ENCODE data around the gene ARPC1B.

The ARPC1B gene

GRCh38 chr7:99420986-99421385 lies 46.5 kb downstream of the ARPC1B start:
- no CpG with 5 or more reads among the region's 7 CpGs for WGBS, 2 donors (ENCODE audit: extremely low coverage in 2 of 2, insufficient read length in 2 of 2, insufficient replicate concordance in 1 of 2)
- Histone ChIP-seq H3K4me3 (ENCODE audit: low read length in 2 of 2) (no peak overlapping the region), H2AFZ (ENCODE audit: low read length) (no peak overlapping the region), H4K8ac (ENCODE audit: low read depth, low read length) (no peak overlapping the region), H3K36me3 (replicated peaks in 1 of 2; ENCODE audit: control insufficient read depth in 2 of 2, insufficient read depth in 2 of 2, low read length in 2 of 2) (peaks cover 57 to 96% of the 10 kb centered on the region in 2 donors), H2BK120ac (ENCODE audit: low read depth, low read length) (no peak overlapping the region), H3K27me3 (ENCODE audit: control insufficient read depth in 3 of 3, insufficient read depth in 3 of 3, low read depth in 1 of 3, low read length in 3 of 3) (no peaks in the 10 kb centered on the region), H2BK5ac (ENCODE audit: low read length) (no peak overlapping the region), H3K4me1 (ENCODE audit: control insufficient read depth in 2 of 2, insufficient read depth in 1 of 2, low read depth in 1 of 2, low read length in 2 of 2) (no peaks in the 10 kb centered on the region), H4K91ac (ENCODE audit: low read depth, low read length, poor library complexity) (no peak overlapping the region), H3K4me2 (ENCODE audit: insufficient read depth, low read length, poor library complexity, severe bottlenecking) (no peak overlapping the region), H3K9me3 (replicated peaks in 1 of 2; ENCODE audit: control insufficient read depth in 2 of 2, insufficient read depth in 1 of 2, low read depth in 1 of 2, low read length in 2 of 2) (no peaks in the 10 kb centered on the region), H3K23ac (ENCODE audit: low read depth, low read length, poor library complexity) (no peak overlapping the region), H3K4ac (ENCODE audit: low read length) (no peak overlapping the region), H2AK5ac (ENCODE audit: low read depth, low read length) (no peak overlapping the region), H3K79me1 (ENCODE audit: low read depth, low read length) (peaks cover 7% of the 10 kb centered on the region), H2BK15ac (ENCODE audit: low read length) (no peak overlapping the region), H3K14ac (ENCODE audit: low read length) (no peak overlapping the region), H3K18ac (ENCODE audit: low read length) (no peak overlapping the region), H3K9ac (ENCODE audit: low read depth, low read length, poor library complexity) (no peak overlapping the region), H2BK12ac (ENCODE audit: low read length) (no peak overlapping the region), H3K27ac (replicated peaks; ENCODE audit: low read length) (no peak overlapping the region)
- no peak for DNase-seq (ENCODE audit: low spot score)

- Histone ChIP-seq H2BK120ac (ENCODE audit: low read depth, low read length) (no peak overlapping the region), H3K4ac (ENCODE audit: low read length) (no peak overlapping the region), H4K91ac (ENCODE audit: low read depth, low read length, poor library complexity) (no peak overlapping the region), H2BK15ac (ENCODE audit: low read length) (no peak overlapping the region), H3K4me3 (ENCODE audit: low read length in 2 of 2) (no peak overlapping the region), H2AK5ac (ENCODE audit: low read depth, low read length) (no peak overlapping the region), H2BK5ac (ENCODE audit: low read length) (no peak overlapping the region), H3K4me2 (ENCODE audit: insufficient read depth, low read length, poor library complexity, severe bottlenecking) (no peak overlapping the region), H3K27ac (replicated peaks; ENCODE audit: low read length) (no peak overlapping the region), H3K9me3 (replicated peaks in 1 of 2; ENCODE audit: control insufficient read depth in 2 of 2, insufficient read depth in 1 of 2, low read depth in 1 of 2, low read length in 2 of 2) (no peaks in the 10 kb centered on the region), H4K8ac (ENCODE audit: low read depth, low read length) (no peak overlapping the region), H3K9ac (ENCODE audit: low read depth, low read length, poor library complexity) (no peak overlapping the region), H3K27me3 (ENCODE audit: control insufficient read depth in 3 of 3, insufficient read depth in 3 of 3, low read depth in 1 of 3, low read length in 3 of 3) (no peaks in the 10 kb centered on the region), H3K18ac (ENCODE audit: low read length) (no peak overlapping the region), H2BK12ac (ENCODE audit: low read length) (no peak overlapping the region), H3K79me1 (ENCODE audit: low read depth, low read length) (peaks cover 7% of the 10 kb centered on the region), H3K4me1 (ENCODE audit: control insufficient read depth in 2 of 2, insufficient read depth in 1 of 2, low read depth in 1 of 2, low read length in 2 of 2) (no peaks in the 10 kb centered on the region), H3K14ac (ENCODE audit: low read length) (no peak overlapping the region), H2AFZ (ENCODE audit: low read length) (no peak overlapping the region), H3K36me3 (replicated peaks in 1 of 2; ENCODE audit: control insufficient read depth in 2 of 2, insufficient read depth in 2 of 2, low read length in 2 of 2) (peaks cover 54 to 86% of the 10 kb centered on the region in 2 donors), H3K23ac (ENCODE audit: low read depth, low read length, poor library complexity) (no peak overlapping the region)
- DNase-seq (ENCODE audit: low spot score): no peak
- no CpG with 5 or more reads among the region's 11 CpGs for WGBS, 2 donors (ENCODE audit: extremely low coverage in 2 of 2, insufficient read length in 2 of 2, insufficient replicate concordance in 1 of 2)
Observed at GRCh38 chr7:99422186-99422585, 47.7 kb downstream of the ARPC1B start.

DNA sequence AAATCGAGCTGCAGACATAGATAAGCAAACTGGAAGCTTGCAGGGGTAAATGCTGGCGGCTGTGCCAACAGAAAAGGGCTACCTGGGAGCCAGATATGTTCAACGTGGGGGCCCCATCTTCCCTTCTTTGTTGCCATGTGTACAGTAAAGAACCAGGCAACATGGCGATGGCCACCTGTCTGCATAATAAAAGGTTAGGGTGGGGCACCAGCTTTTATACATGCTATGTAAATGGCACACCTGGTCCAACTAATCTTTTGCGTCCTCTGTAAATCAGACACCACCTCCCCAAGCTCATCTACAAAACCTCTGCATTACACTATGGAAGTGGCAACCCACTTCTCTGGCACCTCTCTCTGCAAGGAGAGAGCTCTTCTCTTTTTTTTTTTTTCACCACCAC lies 48.1 kb downstream of the ARPC1B start:
- no peak overlapping the region for H4K91ac ChIP-seq (ENCODE audit: low read depth, low read length, poor library complexity)
- H3K36me3 ChIP-seq (replicated peaks in 1 of 2; ENCODE audit: control insufficient read depth in 2 of 2, insufficient read depth in 2 of 2, low read length in 2 of 2): peaks cover 50 to 82% of the 10 kb centered on the region in 2 donors
- H3K14ac ChIP-seq (ENCODE audit: low read length): no peak overlapping the region
- no peak overlapping the region for H3K23ac ChIP-seq (ENCODE audit: low read depth, low read length, poor library complexity)
- no peaks in the 10 kb centered on the region for H3K27me3 ChIP-seq (ENCODE audit: control insufficient read depth in 3 of 3, insufficient read depth in 3 of 3, low read depth in 1 of 3, low read length in 3 of 3)
- no peak overlapping the region for H3K9ac ChIP-seq (ENCODE audit: low read depth, low read length, poor library complexity)
- no peak overlapping the region for H2AK5ac ChIP-seq (ENCODE audit: low read depth, low read length)
- no peak overlapping the region for H3K4me2 ChIP-seq (ENCODE audit: insufficient read depth, low read length, poor library complexity, severe bottlenecking)
- no CpG with 5 or more reads among the region's 5 CpGs for WGBS, 2 donors (ENCODE audit: extremely low coverage in 2 of 2, insufficient read length in 2 of 2, insufficient replicate concordance in 1 of 2)
- no peak overlapping the region for H2BK12ac ChIP-seq (ENCODE audit: low read length)
- H2AFZ ChIP-seq (ENCODE audit: low read length): no peak overlapping the region
- H3K4ac ChIP-seq (ENCODE audit: low read length): no peak overlapping the region
- no peaks in the 10 kb centered on the region for H3K4me1 ChIP-seq (ENCODE audit: control insufficient read depth in 2 of 2, insufficient read depth in 1 of 2, low read depth in 1 of 2, low read length in 2 of 2)
- H3K9me3 ChIP-seq (replicated peaks in 1 of 2; ENCODE audit: control insufficient read depth in 2 of 2, insufficient read depth in 1 of 2, low read depth in 1 of 2, low read length in 2 of 2): no peaks in the 10 kb centered on the region
- H2BK120ac ChIP-seq (ENCODE audit: low read depth, low read length): no peak overlapping the region
- no peak overlapping the region for H3K18ac ChIP-seq (ENCODE audit: low read length)
- H3K4me3 ChIP-seq (ENCODE audit: low read length in 2 of 2): no peak overlapping the region
- H3K79me1 ChIP-seq (ENCODE audit: low read depth, low read length): peaks cover 7% of the 10 kb centered on the region
- H2BK15ac ChIP-seq (ENCODE audit: low read length): no peak overlapping the region
- no peak for DNase-seq (ENCODE audit: low spot score)
- H4K8ac ChIP-seq (ENCODE audit: low read depth, low read length): peak overlapping the region; percentile 43
- no peak overlapping the region for H2BK5ac ChIP-seq (ENCODE audit: low read length)
- no peak overlapping the region for H3K27ac ChIP-seq (replicated peaks; ENCODE audit: low read length)

DNA sequence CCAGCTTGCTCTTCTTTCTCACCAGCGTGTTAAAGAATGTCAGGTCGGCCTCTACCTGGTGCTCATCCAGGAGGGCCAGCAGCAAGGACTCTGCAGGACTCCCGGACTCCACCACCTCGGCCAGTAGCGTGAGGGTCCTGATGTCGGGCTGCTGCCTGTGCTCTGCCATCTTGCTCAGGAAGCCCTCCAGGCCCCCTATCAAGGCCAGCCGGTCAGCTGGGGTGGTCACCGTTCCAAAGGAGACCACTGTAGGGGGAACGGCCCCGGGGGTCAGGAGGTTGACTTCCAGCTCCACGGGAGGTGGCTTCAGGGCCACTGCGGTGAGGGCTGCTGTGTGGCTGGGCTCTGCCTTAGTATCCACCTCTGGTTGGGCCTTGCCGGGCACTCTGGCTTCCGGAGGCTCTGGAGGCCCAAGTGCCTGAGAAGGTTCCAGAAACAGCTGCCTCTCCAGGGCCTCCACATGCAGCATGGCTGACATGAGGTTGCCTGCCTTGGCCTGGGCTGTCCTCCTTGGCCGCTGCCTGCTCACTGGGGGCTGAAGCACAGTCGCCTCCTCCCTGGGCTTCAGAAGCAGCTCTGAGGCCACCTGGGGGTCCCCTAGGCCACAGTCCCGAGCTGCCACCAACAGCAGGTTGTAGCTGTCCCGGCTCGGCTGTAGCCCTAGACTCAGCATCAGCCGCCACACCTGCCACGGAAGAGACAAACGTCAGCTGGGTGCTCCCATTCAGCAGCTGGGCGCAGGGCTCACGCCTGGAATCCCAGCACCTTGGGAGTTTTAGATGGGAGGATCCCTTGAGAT lies 50.6 kb downstream of the ARPC1B start:
- H3K9me3 ChIP-seq (replicated peaks in 1 of 2; ENCODE audit: control insufficient read depth in 2 of 2, insufficient read depth in 1 of 2, low read depth in 1 of 2, low read length in 2 of 2): no peaks in the 10 kb centered on the region
- DNase-seq (ENCODE audit: low spot score): no peak
- H2BK5ac ChIP-seq (ENCODE audit: low read length): no peak overlapping the region
- H3K4me3 ChIP-seq (ENCODE audit: low read length in 2 of 2): no peak overlapping the region
- peaks cover 3% of the 10 kb centered on the region for H3K79me1 ChIP-seq (ENCODE audit: low read depth, low read length)
- H2BK120ac ChIP-seq (ENCODE audit: low read depth, low read length): no peak overlapping the region
- no peak overlapping the region for H3K14ac ChIP-seq (ENCODE audit: low read length)
- H3K4me2 ChIP-seq (ENCODE audit: insufficient read depth, low read length, poor library complexity, severe bottlenecking): no peak overlapping the region
- no peak overlapping the region for H3K4ac ChIP-seq (ENCODE audit: low read length)
- no peaks in the 10 kb centered on the region for H3K27me3 ChIP-seq (ENCODE audit: control insufficient read depth in 3 of 3, insufficient read depth in 3 of 3, low read depth in 1 of 3, low read length in 3 of 3)
- H3K18ac ChIP-seq (ENCODE audit: low read length): no peak overlapping the region
- H4K8ac ChIP-seq (ENCODE audit: low read depth, low read length): no peak overlapping the region
- no peak overlapping the region for H2AK5ac ChIP-seq (ENCODE audit: low read depth, low read length)
- no CpG with 5 or more reads among the region's 24 CpGs for WGBS, 2 donors (ENCODE audit: extremely low coverage in 2 of 2, insufficient read length in 2 of 2, insufficient replicate concordance in 1 of 2)
- no peak overlapping the region for H2BK15ac ChIP-seq (ENCODE audit: low read length)
- H4K91ac ChIP-seq (ENCODE audit: low read depth, low read length, poor library complexity): no peak overlapping the region
- H3K36me3 ChIP-seq (replicated peaks in 1 of 2; ENCODE audit: control insufficient read depth in 2 of 2, insufficient read depth in 2 of 2, low read length in 2 of 2): peaks cover 44 to 75% of the 10 kb centered on the region in 2 donors
- H2AFZ ChIP-seq (ENCODE audit: low read length): no peak overlapping the region
- H3K9ac ChIP-seq (ENCODE audit: low read depth, low read length, poor library complexity): no peak overlapping the region
- H3K27ac ChIP-seq (replicated peaks; ENCODE audit: low read length): no peak overlapping the region
- no peak overlapping the region for H3K23ac ChIP-seq (ENCODE audit: low read depth, low read length, poor library complexity)
- no peak overlapping the region for H2BK12ac ChIP-seq (ENCODE audit: low read length)
- no peaks in the 10 kb centered on the region for H3K4me1 ChIP-seq (ENCODE audit: control insufficient read depth in 2 of 2, insufficient read depth in 1 of 2, low read depth in 1 of 2, low read length in 2 of 2)
